Right lobe of liver (tissue), 6 donors: ENCODE results near the gene BACH1. TPM values are rescaled to one million over a fixed set of nuclear protein-coding genes. Genes with fewer than 3 reads are reported as not detected.

Experiments used
- ATAC-seq, 4 donors: fragments of 200-7000 bp; cut with Tn5 transposase; one replicate each; pipeline ENCODE4 v1.9.1; 2020; ENCODE audit warnings: mild to moderate bottlenecking in 4 of 4, moderate library complexity in 4 of 4
- DNase-seq, 3 donors: peaks; one replicate each; pipeline ENCODE4 v3.0.0-alpha.2; 2020
- H3K27ac ChIP-seq, 3 donors: fragments of 200-600 bp; one replicate each; pipeline ENCODE4 v1.8.0; 2022
- H3K27me3 ChIP-seq, 2 donors: fragments of 200-600 bp; one replicate each; pipeline ENCODE4 v1.8.0; 2022
- H3K36me3 ChIP-seq, 4 donors: fragments of 200-600 bp; sonication (generic) in 1 of 4; one replicate each; pipeline versions ENCODE4 v1.5.1 to v1.8.0; 2017 to 2022; ENCODE audit warnings: control low read depth in 1 of 4
- H3K4me1 ChIP-seq, 4 donors: fragments of 200-600 bp; sonication (generic) in 1 of 4; one replicate each; pipeline versions ENCODE4 v1.5.1 to v1.8.0; 2017 to 2022; ENCODE audit warnings: control low read depth in 1 of 4
- H3K4me3 ChIP-seq, 3 donors: fragments of 200-600 bp; one replicate each; pipeline ENCODE4 v1.8.0; 2022
- H3K9me3 ChIP-seq, 4 donors: fragments of 200-600 bp; sonication (generic) in 1 of 4; one replicate each; pipeline versions ENCODE4 v1.5.1 to v1.8.0; 2017 to 2022; ENCODE audit warnings: control low read depth in 1 of 4
- POLR2A ChIP-seq: fragments of 450-650 bp; IDR thresholded peaks from one replicate; pipeline ENCODE4 v1.6.1; 2017; ENCODE audit warnings: antibody characterized with exemption, mild to moderate bottlenecking
- WGBS: methylation state at CpG from one replicate; pipeline ENCODE4 v1.1.6; 2018; ENCODE audit warnings: low coverage, low lambda C conversion rate; ENCODE audit not compliant: insufficient coverage; ENCODE audit errors: missing lambda C conversion rate; 5-methylcytosine and 5-hydroxymethylcytosine counted together
- intact Hi-C, 2 donors: fragments of 100-400 bp; cut with DNase I; formaldehyde crosslinking; loops; one replicate each; pipeline versions ENCODE4 v1.11.2 to v1.14.1; 2022
- total RNA-seq, 6 experiments: library from RNA; depleted of rRNA in 2 of 6; stranded (reverse); fragments of >200 nt in 2 of 6; fragmentation: NEBNext Ultra II Directional in 3 of 6; extraction: Animal tissue kit (Norgen Biotek cat#: 25700) in 3 of 6; gene quantifications; one replicate each; pipeline versions ENCODE4 v1.1.0 to v1.2.4, GENCODE V29; 2016 to 2023
- TF ChIP-seq, protein P1 (sequence below), 4 donors: fragments of 200-600 bp in 3 of 4; fragments of 450-650 bp in 1 of 4; IDR thresholded peaks; one replicate each; pipeline versions ENCODE4 v1.5.1 to v1.8.0; 2016 to 2022; ENCODE audit warnings: antibody characterized with exemption in 4 of 4, mild to moderate bottlenecking in 2 of 4
- donor health status: DM: no; HTN: yes; CAD: no.
- donor health status: DM: no; HTN: no; CAD: no.
- donor health status: DM: no; HTN: no; CAD: no.
- donor health status: DM: no; HTN: yes; CAD: no.
- donor health status: DM: no; HTN: yes; CAD: no.

The BACH1 gene
- total RNA-seq, 6 experiments from 2014 or later: 22.7 to 57.5 (median 27.2) TPM

DNA sequence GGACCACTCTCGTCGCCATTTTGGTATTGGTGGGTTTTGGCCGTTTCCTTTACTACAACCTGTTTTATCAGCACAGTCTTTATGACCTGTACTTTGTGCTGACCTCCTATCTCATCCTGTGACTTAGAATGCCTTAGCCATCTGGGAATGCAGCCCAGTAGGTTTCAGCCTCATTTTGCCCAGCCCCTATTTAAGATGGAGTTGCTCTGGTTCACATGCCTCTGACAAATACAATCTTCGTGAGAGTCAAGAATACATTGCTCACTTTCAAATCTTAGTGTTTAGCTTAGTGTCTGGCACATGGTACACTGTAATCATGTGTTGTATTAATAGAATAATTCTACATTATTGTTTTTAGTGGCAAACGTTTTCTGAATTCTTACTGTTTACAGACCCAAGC, 88.9 kb downstream of the BACH1 start:
- 90% methylated on average over 4 of the region's 5 CpGs for WGBS
- DNase-seq: no peak
- no peak overlapping the region for H3K4me3 ChIP-seq
- intact Hi-C loops: no loop called here
- no peaks in the 10 kb centered on the region for H3K27me3 ChIP-seq
- no peaks in the 10 kb centered on the region for H3K36me3 ChIP-seq
- no peaks in the 10 kb centered on the region for H3K4me1 ChIP-seq
- no peak for ATAC-seq
- no peaks in the 10 kb centered on the region for H3K9me3 ChIP-seq
- no peak overlapping the region for H3K27ac ChIP-seq
- TF ChIP-seq, protein P1, sequence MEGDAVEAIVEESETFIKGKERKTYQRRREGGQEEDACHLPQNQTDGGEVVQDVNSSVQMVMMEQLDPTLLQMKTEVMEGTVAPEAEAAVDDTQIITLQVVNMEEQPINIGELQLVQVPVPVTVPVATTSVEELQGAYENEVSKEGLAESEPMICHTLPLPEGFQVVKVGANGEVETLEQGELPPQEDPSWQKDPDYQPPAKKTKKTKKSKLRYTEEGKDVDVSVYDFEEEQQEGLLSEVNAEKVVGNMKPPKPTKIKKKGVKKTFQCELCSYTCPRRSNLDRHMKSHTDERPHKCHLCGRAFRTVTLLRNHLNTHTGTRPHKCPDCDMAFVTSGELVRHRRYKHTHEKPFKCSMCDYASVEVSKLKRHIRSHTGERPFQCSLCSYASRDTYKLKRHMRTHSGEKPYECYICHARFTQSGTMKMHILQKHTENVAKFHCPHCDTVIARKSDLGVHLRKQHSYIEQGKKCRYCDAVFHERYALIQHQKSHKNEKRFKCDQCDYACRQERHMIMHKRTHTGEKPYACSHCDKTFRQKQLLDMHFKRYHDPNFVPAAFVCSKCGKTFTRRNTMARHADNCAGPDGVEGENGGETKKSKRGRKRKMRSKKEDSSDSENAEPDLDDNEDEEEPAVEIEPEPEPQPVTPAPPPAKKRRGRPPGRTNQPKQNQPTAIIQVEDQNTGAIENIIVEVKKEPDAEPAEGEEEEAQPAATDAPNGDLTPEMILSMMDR (IDR thresholded peaks at IDR 0.05): no peak
- no peak for TF ChIP-seq POLR2A

DNA sequence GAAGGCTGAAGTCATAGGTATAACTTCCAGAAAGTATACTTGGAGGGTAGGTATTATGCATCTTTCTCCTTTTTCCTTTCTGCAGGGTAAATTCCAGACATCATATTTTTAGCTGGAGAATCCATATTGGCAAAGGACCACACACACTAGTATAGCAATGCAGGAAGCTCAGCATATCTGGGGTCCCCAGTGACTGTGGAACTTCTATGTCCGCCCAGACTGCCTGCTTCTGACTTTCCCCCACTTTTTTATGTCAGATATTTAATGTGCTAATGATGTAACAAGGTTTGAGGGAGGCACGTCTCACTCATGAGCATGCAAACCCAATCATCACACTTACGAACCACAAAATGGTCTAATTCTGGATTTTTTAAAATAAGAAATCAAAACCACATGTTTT, 90.4 kb downstream of the BACH1 start:
- Histone ChIP-seq H3K4me3 (no peak overlapping the region), H3K9me3 (no peaks in the 10 kb centered on the region), H3K4me1 (no peaks in the 10 kb centered on the region), H3K27ac (no peak overlapping the region), H3K36me3 (no peaks in the 10 kb centered on the region), H3K27me3 (no peaks in the 10 kb centered on the region)
- DNase-seq: no peak
- ATAC-seq: no peak
- intact Hi-C loops: no loop called here
- 93% methylated on average over 3 of the region's 3 CpGs for WGBS
- TF ChIP-seq, protein P1 (IDR thresholded peaks at IDR 0.05): no peak
- TF ChIP-seq POLR2A: no peak

DNA sequence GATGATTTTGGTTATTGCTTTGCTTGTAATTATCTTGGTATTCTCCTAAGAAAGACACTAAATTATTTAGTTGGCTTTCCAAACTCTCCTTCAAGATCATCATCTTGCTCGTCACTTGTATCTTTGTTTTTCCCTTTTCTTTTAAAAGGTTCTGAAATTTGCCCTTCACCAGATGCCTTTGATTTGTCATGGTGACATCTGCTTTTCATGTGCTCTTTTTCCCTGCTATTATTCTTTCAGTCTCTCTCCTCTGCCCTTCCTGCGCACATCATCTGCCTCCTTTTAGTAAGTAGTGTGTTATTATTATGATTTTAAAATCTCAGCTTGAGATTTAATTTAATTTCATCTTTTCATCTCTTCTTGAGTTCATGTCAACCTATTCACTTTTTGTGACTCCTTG, 92.1 kb downstream of the BACH1 start:
- Histone ChIP-seq H3K4me3 (no peak overlapping the region), H3K36me3 (no peaks in the 10 kb centered on the region), H3K9me3 (no peaks in the 10 kb centered on the region), H3K27ac (no peak overlapping the region), H3K4me1 (no peaks in the 10 kb centered on the region), H3K27me3 (no peaks in the 10 kb centered on the region)
- 100% methylated on average over 2 of the region's 2 CpGs for WGBS
- ATAC-seq (no peak), DNase-seq (no peak)
- TF ChIP-seq, protein P1 (IDR thresholded peaks at IDR 0.05): no peak
- no peak for TF ChIP-seq POLR2A
- intact Hi-C loops: no loop called here

DNA sequence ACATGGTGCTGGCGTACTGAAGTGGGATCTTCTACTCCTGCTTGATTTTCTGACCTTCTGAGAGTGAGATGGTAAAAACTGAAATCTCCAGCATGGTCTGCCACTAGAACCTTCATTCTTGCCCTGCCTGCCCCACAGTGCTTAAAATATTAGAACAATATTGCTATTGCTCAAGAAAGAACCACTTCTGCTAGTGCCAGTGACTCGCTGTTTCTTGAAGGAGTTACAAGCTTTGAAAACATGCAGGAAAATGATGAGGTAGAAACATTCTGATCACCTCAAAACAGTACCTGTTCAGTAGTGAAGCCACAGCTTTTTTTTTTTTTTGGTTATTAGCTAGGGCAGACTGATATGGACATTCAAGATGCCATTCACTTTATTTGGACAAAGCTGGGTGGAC, 95.3 kb downstream of the BACH1 start:
- Histone ChIP-seq H3K4me3 (no peak overlapping the region), H3K36me3 (no peaks in the 10 kb centered on the region), H3K9me3 (no peaks in the 10 kb centered on the region), H3K4me1 (no peaks in the 10 kb centered on the region), H3K27me3 (no peaks in the 10 kb centered on the region), H3K27ac (no peak overlapping the region)
- WGBS: 91% methylated on average over 2 of the region's 2 CpGs
- intact Hi-C loops: no loop called here
- no peak for ATAC-seq
- TF ChIP-seq POLR2A: no peak
- TF ChIP-seq, protein P1 (IDR thresholded peaks at IDR 0.05): no peak
- DNase-seq: no peak

Other genes starting within 250 kb of the BACH1 start
- 10 to 100 TPM; 34.3 to 83.1 (median 55.0) TPM for gene CCT8, start 225.3 kb upstream of the BACH1 start, total RNA-seq
- gene MAP3K7CL, start 168.3 kb upstream of the BACH1 start, total RNA-seq: 1 to 10 TPM; 2.0 to 3.5 (median 2.8) TPM